HG02981 (cell line): Measurements from ENCODE around the gene ZC3H10.
A peak's percentile ranks its signal among the peaks of the same experiment; 100 is the strongest.

Experiments
- ATAC-seq: cut with Tn5 transposase; IDR thresholded peaks from one replicate; pipeline ENCODE4 v1.9.1; 2021; ENCODE audit warnings: mild to moderate bottlenecking, moderate library complexity; ENCODE audit not compliant: unreplicated experiment

Gene ZC3H10

GRCh38 chr12:56127485-56127887, 9.4 kb downstream of the ZC3H10 start:
- ATAC-seq = no peak

- peak; percentile 88 for ATAC-seq
These were observed 10.0 kb downstream of the ZC3H10 start, which contains the start of gene ESYT1 for GRCh38 chr12:56127888-56128669. Gene ESYT1 (plus strand): TSS chr12:56128267. CDS start chr12:56128320, 53 bp downstream.

- peak; percentile 2 for ATAC-seq
These were observed 10.7 kb downstream of the ZC3H10 start for GRCh38 chr12:56128670-56129205.

GRCh38 chr12:56129206-56129941, 11.3 kb downstream of the ZC3H10 start:
- ATAC-seq = peak; percentile 21

GRCh38 chr12:56129942-56130495, 12.0 kb downstream of the ZC3H10 start:
- ATAC-seq = no peak

GRCh38 chr12:56130876-56131275, 12.8 kb downstream of the ZC3H10 start:
- ATAC-seq = no peak

- no peak for ATAC-seq
These were observed 16.8 kb downstream of the ZC3H10 start for GRCh38 chr12:56134897-56135296.

GRCh38 chr12:56137853-56138571, 19.9 kb downstream of the ZC3H10 start:
- ATAC-seq = no peak

- ATAC-seq = no peak
These were observed 24.1 kb downstream of the ZC3H10 start for GRCh38 chr12:56141946-56142784.

GRCh38 chr12:56143217-56143616, 25.2 kb downstream of the ZC3H10 start:
- ATAC-seq = no peak

- ATAC-seq = no peak
These were observed 25.8 kb downstream of the ZC3H10 start for GRCh38 chr12:56143870-56144269.

GRCh38 chr12:56145217-56145616, 27.2 kb downstream of the ZC3H10 start:
- no peak for ATAC-seq

GRCh38 chr12:56146492-56147460, 28.7 kb downstream of the ZC3H10 start:
- ATAC-seq = no peak

- no peak for ATAC-seq
These were observed 32.5 kb downstream of the ZC3H10 start for GRCh38 chr12:56150563-56150962.

GRCh38 chr12:56151672-56152131, 33.6 kb downstream of the ZC3H10 start:
- peak; percentile 47 for ATAC-seq

GRCh38 chr12:56152132-56152755, 34.2 kb downstream of the ZC3H10 start, which contains the start of gene MYL6B:
Gene MYL6B (plus strand): TSS chr12:56152587. CDS start chr12:56153919, 1,332 bp downstream.
- ATAC-seq = peak; percentile 86

- ATAC-seq = no peak
These were observed 35.0 kb downstream of the ZC3H10 start for GRCh38 chr12:56152756-56153677.
